Gastroesophageal sphincter (tissue), 4 donors: ENCODE results near the gene SCUBE3. TPM values are rescaled to one million over a fixed set of nuclear protein-coding genes. Genes with fewer than 3 reads are reported as not detected.

Experiments used
- ATAC-seq: fragments of 150-250 bp; one replicate; pipeline ENCODE4 v1.9.1; 2016; ENCODE audit warnings: mild to moderate bottlenecking, moderate library complexity
- H3K27ac ChIP-seq, 4 donors: fragments of 200-600 bp; sonication (generic) in 3 of 4; 1 replicate in 3 of 4; 2 replicates in 1 of 4; pipeline ENCODE4 v1.5.1; 2016 to 2019
- H3K27me3 ChIP-seq: fragments of 200-600 bp; sonication (generic); one replicate; pipeline ENCODE4 v1.5.1; 2019
- H3K36me3 ChIP-seq, 2 donors: fragments of 200-600 bp; sonication (generic); one replicate each; pipeline ENCODE4 v1.5.1; 2019; ENCODE audit warnings: control low read depth in 1 of 2
- H3K4me1 ChIP-seq, 3 donors: fragments of 200-600 bp; sonication (generic); 1 replicate in 2 of 3; 2 replicates in 1 of 3; pipeline ENCODE4 v1.5.1; 2016 to 2019; ENCODE audit warnings: control low read depth in 2 of 3
- H3K4me3 ChIP-seq, 2 donors: fragments of 200-600 bp; sonication (generic); one replicate each; pipeline ENCODE4 v1.5.1; 2019; ENCODE audit warnings: mild to moderate bottlenecking in 1 of 2, moderate library complexity in 1 of 2
- H3K9me3 ChIP-seq, 3 donors: fragments of 200-600 bp; sonication (generic); one replicate each; pipeline ENCODE4 v1.5.1; 2017 to 2019; ENCODE audit warnings: control low read depth in 2 of 3
- EP300 ChIP-seq: sonication (generic); formaldehyde crosslinking; IDR thresholded peaks from one replicate; pipeline ENCODE4 v1.6.1; 2017; ENCODE audit warnings: antibody characterized with exemption, mild to moderate bottlenecking
- POLR2A ChIP-seq, 2 donors: fragments of 450-650 bp; IDR thresholded peaks; one replicate each; pipeline ENCODE4 v1.6.1; 2017; ENCODE audit warnings: antibody characterized with exemption in 2 of 2, mild to moderate bottlenecking in 2 of 2, moderate library complexity in 1 of 2
- POLR2AphosphoS5 ChIP-seq: sonication (generic); formaldehyde crosslinking; IDR thresholded peaks from one replicate; pipeline ENCODE4 v1.6.1; 2017; ENCODE audit warnings: antibody characterized with exemption
- WGBS, 2 donors: methylation state at CpG; one replicate each; pipeline ENCODE4 v1.1.5; 2018; ENCODE audit warnings: low coverage in 1 of 2; 5-methylcytosine and 5-hydroxymethylcytosine counted together
- total RNA-seq, 4 donors: library from RNA; depleted of rRNA; stranded (reverse); fragments of >200 nt; gene quantifications; one replicate each; pipeline ENCODE4 v1.1.0, GENCODE V29; 2016
- TF ChIP-seq, protein P1 (sequence below), 4 experiments: fragments of 200-600 bp in 2 of 4; fragments of 450-650 bp in 2 of 4; sonication (generic) in 1 of 4; IDR thresholded peaks; one replicate each; pipeline ENCODE4 v1.5.1; 2017 to 2019; ENCODE audit warnings: antibody characterized with exemption in 4 of 4, mild to moderate bottlenecking in 2 of 4, moderate library complexity in 2 of 4

The SCUBE3 gene
- total RNA-seq, 4 donors from 2014 or later: 1.4 to 7.2 (median 3.0) TPM

DNA sequence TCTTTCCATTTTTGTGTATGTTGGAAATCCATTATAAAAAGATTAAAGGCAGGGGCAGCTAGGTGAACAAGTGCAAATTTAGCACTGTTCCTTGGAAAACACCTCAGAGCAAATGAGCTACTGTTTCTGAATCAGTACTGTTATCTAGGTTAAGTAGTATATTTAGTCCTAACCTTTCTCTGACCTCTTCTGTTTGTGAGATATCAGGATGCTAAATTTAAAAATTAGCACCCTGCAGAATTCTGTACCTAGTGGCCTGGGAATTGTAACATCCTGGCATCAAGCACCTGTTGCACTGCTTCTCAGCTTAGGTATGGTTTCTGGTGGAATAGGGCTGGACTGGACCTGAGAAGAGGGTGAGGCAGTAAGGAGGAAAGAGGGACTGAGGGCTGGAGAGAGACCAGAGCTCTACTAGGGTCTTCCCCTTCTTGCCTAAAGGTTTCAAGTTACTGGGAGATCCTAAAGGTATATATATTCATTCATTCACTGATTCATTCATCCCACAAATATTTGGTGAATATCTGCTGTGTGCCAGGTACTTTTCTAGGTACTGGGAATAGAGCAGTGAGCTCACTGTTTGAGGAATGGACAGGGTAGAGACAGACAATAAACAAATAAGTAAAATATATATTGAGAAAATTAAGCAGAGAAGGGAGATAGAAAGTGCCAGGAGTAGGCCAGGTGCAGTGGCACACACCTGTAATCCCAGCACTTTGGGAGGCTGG is 51.0 kb downstream of the SCUBE3 start:
- Histone ChIP-seq H3K9me3 (no peaks in the 10 kb centered on the region), H3K4me1 (peaks cover 0 to 63% (median 0%) of the 10 kb centered on the region in 3 donors), H3K27me3 (no peaks in the 10 kb centered on the region), H3K36me3 (no peaks in the 10 kb centered on the region), H3K27ac (no peak overlapping the region), H3K4me3 (no peak overlapping the region)
- no peak for ATAC-seq
- TF ChIP-seq EP300 (no peak), POLR2AphosphoS5 (no peak), POLR2A (IDR thresholded peaks at IDR 0.05) (no peak)
- TF ChIP-seq, protein P1, sequence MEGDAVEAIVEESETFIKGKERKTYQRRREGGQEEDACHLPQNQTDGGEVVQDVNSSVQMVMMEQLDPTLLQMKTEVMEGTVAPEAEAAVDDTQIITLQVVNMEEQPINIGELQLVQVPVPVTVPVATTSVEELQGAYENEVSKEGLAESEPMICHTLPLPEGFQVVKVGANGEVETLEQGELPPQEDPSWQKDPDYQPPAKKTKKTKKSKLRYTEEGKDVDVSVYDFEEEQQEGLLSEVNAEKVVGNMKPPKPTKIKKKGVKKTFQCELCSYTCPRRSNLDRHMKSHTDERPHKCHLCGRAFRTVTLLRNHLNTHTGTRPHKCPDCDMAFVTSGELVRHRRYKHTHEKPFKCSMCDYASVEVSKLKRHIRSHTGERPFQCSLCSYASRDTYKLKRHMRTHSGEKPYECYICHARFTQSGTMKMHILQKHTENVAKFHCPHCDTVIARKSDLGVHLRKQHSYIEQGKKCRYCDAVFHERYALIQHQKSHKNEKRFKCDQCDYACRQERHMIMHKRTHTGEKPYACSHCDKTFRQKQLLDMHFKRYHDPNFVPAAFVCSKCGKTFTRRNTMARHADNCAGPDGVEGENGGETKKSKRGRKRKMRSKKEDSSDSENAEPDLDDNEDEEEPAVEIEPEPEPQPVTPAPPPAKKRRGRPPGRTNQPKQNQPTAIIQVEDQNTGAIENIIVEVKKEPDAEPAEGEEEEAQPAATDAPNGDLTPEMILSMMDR (IDR thresholded peaks at IDR 0.05): no peak

DNA sequence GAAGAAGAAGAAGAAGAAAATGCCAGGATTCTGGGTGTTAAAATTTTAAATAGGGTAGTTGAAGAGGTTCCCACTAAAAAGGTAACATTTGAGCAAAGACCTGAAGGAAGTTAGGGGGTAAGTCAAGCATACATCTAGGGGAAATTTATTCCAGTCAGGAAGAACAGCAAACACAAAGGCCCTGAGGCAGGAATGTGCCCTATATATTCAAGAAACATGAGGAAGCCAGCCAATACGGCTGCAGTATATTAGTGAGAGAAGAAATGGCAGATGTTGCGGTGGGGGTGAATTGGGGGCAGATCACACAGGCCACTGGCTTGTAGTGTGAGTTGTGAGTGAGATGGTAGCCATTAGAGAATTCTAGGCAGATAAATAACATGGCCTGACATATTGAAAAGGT is 51.8 kb downstream of the SCUBE3 start:
- Histone ChIP-seq H3K4me3 (no peak overlapping the region), H3K27ac (no peak overlapping the region), H3K9me3 (no peaks in the 10 kb centered on the region), H3K4me1 (peaks cover 0 to 56% (median 0%) of the 10 kb centered on the region in 3 donors), H3K36me3 (peaks cover 0 to 3% of the 10 kb centered on the region in 2 donors), H3K27me3 (no peaks in the 10 kb centered on the region)
- no peak for ATAC-seq
- TF ChIP-seq POLR2A (IDR thresholded peaks at IDR 0.05): no peak
- no peak for TF ChIP-seq POLR2AphosphoS5
- TF ChIP-seq, protein P1 (IDR thresholded peaks at IDR 0.05): no peak
- WGBS, 2 donors: 91 to 96% methylated on average over 2 of the region's 2 CpGs

DNA sequence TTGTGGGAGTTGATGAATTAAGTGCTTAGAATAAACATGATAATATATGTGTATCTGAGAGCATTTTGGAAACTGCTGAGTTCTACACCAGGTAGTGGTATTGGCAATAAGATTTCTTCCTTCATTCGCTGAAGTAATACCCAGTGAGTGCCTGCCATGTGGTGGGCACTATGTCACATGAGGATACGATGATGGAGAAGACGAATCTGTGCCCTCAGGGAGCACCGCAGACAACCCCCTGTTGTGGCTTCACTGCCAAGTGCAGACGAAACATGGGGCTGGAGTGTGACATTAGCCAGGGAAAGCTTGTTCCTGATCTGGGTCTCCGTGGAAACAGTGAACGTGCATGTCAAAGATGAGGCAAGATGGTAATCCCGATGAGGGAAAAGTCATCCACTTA is 53.7 kb downstream of the SCUBE3 start:
- no peaks in the 10 kb centered on the region for H3K27me3 ChIP-seq
- H3K4me3 ChIP-seq: no peak overlapping the region
- TF ChIP-seq, protein P1 (IDR thresholded peaks at IDR 0.05): no peak
- TF ChIP-seq POLR2A (IDR thresholded peaks at IDR 0.05) (no peak), POLR2AphosphoS5 (no peak), EP300 (no peak)
- H3K36me3 ChIP-seq: peaks cover 0 to 6% of the 10 kb centered on the region in 2 donors
- H3K9me3 ChIP-seq: no peaks in the 10 kb centered on the region
- H3K4me1 ChIP-seq: peaks cover 0 to 41% (median 0%) of the 10 kb centered on the region in 3 donors
- ATAC-seq: no peak
- 73 to 85% methylated on average over 3 to 4 of the region's 8 CpGs for WGBS, 2 donors
- H3K27ac ChIP-seq: no peak overlapping the region

DNA sequence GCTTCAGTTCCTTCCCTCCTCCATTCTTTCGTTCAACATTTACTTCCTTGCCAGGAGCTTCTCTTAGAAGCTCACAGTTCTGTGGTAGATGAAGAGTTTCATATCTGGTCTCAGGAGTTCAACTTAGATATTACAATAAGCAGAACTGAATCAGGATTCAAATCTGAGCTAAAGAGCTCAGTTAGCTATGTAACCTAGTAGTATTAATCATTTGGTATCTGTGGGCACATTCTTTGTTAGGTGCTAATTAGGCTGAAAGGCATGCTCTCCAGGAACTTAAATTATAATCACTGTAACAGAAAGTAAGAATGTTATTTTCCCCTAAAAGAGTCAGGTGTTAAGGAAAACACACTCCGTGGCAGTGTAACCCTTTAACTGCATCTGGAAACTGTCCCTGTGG is 54.1 kb downstream of the SCUBE3 start:
- Histone ChIP-seq H3K36me3 (peaks cover 0 to 6% of the 10 kb centered on the region in 2 donors), H3K27ac (no peak overlapping the region), H3K27me3 (no peaks in the 10 kb centered on the region), H3K4me1 (peaks cover 0 to 36% (median 0%) of the 10 kb centered on the region in 3 donors), H3K9me3 (no peaks in the 10 kb centered on the region), H3K4me3 (no peak overlapping the region)
- ATAC-seq: no peak
- 56 to 75% methylated on average over 2 of the region's 2 CpGs for WGBS, 2 donors
- TF ChIP-seq POLR2AphosphoS5 (no peak), POLR2A (IDR thresholded peaks at IDR 0.05) (no peak), EP300 (no peak)
- TF ChIP-seq, protein P1 (IDR thresholded peaks at IDR 0.05): no peak

DNA sequence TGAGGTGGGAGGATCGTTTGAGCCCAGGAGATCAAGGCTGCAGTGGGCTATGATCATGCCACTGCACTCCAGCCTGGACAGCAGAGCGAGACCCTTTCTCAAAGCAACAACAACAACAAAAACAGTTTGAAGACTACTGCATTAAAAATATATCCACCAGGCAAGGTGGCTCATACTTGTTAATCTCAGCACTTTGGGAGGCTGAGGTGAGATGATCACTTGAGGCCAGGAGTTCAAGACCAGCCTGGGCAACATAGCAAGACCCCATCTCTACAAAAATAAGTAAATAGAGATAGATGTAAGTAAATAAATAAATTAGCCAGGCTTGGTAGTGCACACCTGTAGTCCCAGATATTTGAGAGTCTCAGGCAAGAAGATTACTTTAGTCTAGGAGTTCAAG is 58.2 kb downstream of the SCUBE3 start:
- Histone ChIP-seq H3K4me1 (peaks cover 0 to 44% (median 6%) of the 10 kb centered on the region in 3 donors), H3K27ac (no peak overlapping the region), H3K4me3 (no peak overlapping the region), H3K36me3 (peaks cover 0 to 6% of the 10 kb centered on the region in 2 donors), H3K27me3 (no peaks in the 10 kb centered on the region), H3K9me3 (no peaks in the 10 kb centered on the region)
- 93% methylated on average over 2 of the region's 2 CpGs; no CpG with 5 or more reads in 1 of the 2 donors for WGBS, 2 donors
- TF ChIP-seq POLR2A (IDR thresholded peaks at IDR 0.05) (no peak), POLR2AphosphoS5 (no peak), EP300 (no peak)
- TF ChIP-seq, protein P1 (IDR thresholded peaks at IDR 0.05): no peak
- ATAC-seq: no peak
